Mucosa of stomach (tissue), 1 donor: ENCODE results near the gene IKBKE.

Experiments
- H3K27me3 ChIP-seq: one replicate; pipeline ENCODE4 v1.7.0; 2013; ENCODE audit warnings: mild to moderate bottlenecking, low read length; ENCODE audit not compliant: control insufficient read depth, insufficient read depth
- H3K36me3 ChIP-seq: one replicate; pipeline ENCODE4 v1.7.0; 2013; ENCODE audit warnings: low read length; ENCODE audit not compliant: control insufficient read depth, insufficient read depth
- H3K4me1 ChIP-seq: one replicate; pipeline ENCODE4 v1.7.0; 2013; ENCODE audit warnings: mild to moderate bottlenecking, low read length; ENCODE audit not compliant: control insufficient read depth, insufficient read depth
- H3K4me3 ChIP-seq: one replicate; pipeline ENCODE4 v1.7.0; 2013; ENCODE audit warnings: low read length
- H3K9ac ChIP-seq: one replicate; pipeline ENCODE4 v1.7.0; 2013; ENCODE audit warnings: mild to moderate bottlenecking, low read length, moderate library complexity
- H3K9me3 ChIP-seq: one replicate; pipeline ENCODE4 v1.7.0; 2013; ENCODE audit warnings: mild to moderate bottlenecking, low read length, moderate library complexity; ENCODE audit not compliant: control insufficient read depth
- donor health status: Pancreatic carcinoma.

Gene IKBKE

DNA sequence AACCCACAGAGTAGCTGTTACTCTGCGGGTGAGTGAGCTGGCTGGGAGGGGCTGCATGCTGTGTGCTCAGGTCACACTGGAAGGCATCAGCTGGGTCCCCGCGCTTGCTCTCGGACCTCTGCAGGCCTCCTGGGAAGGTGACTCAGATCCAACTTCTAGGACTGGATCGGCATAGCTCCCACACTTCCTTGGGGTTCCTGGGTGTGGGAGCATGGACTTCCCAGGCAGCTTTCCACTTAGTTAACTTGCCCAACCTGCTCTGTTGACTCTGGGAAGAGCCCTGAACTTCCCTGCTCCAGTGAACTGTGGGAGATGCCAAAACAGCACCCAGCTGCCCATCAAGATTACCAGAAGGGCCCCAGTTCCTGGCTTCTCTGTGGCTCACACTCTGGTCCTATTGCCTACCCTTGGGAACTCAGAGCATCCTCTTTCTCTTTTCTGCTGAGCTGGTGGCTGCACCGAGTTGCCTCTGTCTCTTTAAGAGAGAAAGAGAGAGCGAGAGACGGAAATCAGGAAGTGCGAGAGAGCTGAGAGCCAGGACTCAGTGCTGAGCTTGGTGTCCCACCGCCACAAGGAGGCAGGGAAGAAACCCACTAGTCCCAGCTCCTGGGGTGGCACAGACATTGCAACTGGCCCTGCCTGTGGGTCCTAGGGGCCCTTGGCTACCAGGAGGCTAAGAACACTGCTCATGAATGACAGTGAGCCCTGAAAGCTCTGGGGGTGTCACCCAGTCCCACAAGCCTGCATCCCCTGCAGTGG lies at the start of gene IKBKE:
IKBKE (plus strand) TSS at position 544 of the 759 bp plus-strand sequence. CDS start 2,752 bp downstream, outside the sequence.
- H3K4me1 ChIP-seq, result peaks cover 36% of the 10 kb centered on the region
- H3K27me3 ChIP-seq, result no peaks in the 10 kb centered on the region
- no peaks in the 10 kb centered on the region for H3K36me3 ChIP-seq
- H3K9me3 ChIP-seq, result no peaks in the 10 kb centered on the region
- peak within 1 kb of the TSS; percentile 89 for H3K4me3 ChIP-seq
- H3K9ac ChIP-seq, result peak within 1 kb of the TSS; percentile 81

GRCh38 chr1:206421616-206422340 lies 48.5 kb upstream of the IKBKE start:
- Histone ChIP-seq H3K36me3 (no peaks in the 10 kb centered on the region), H3K4me1 (peaks cover 14% of the 10 kb centered on the region), H3K4me3 (no peak overlapping the region), H3K27me3 (no peaks in the 10 kb centered on the region), H3K9me3 (no peaks in the 10 kb centered on the region), H3K9ac (no peak overlapping the region)

DNA sequence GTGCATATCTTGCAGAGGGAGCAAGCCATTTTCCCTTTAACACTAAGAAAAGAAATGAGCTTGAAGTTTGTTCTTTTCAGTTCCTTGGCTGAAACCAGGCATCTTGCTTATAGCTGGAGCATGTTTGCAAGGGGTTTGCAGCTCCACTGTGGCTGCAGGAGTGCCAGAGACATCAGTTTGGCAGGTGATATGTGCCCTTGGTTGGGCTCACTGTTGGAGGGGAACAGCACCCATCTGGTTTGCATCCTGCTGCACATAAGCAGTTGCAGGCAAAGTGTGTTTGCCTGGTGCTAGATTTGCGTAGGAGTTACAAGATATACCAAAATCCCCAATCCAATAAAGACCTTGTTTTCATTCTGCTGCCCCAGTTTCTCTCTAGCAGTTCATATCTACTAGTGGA lies 47.8 kb upstream of the IKBKE start:
- Histone ChIP-seq H3K4me1 (peaks cover 14% of the 10 kb centered on the region), H3K4me3 (no peak overlapping the region), H3K36me3 (no peaks in the 10 kb centered on the region)

DNA sequence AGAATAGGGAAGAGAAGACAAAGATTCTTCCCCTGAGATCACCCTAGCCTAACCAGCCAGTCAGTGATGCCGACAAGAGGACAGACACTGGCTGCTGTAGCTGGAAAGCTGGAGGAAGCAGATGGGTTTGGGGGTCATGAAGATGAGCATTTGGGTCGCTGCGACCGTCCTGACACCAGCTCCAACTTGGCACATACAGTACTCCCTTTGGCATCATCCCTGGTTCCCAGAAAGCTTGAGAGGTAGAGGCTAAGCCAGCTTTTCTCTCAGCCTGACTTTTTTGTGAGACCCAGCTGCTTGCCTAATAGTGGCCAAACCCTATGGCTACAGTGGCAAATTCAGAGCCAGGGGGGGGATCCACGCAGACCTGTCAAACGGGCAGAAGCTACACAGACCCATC lies 43.0 kb upstream of the IKBKE start:
- H3K9me3 ChIP-seq, result no peaks in the 10 kb centered on the region
- H3K4me3 ChIP-seq, result no peak overlapping the region
- H3K36me3 ChIP-seq, result no peaks in the 10 kb centered on the region
- H3K9ac ChIP-seq, result no peak overlapping the region
- no peaks in the 10 kb centered on the region for H3K27me3 ChIP-seq
- H3K4me1 ChIP-seq, result no peaks in the 10 kb centered on the region

More for the DNA sequence above, 47.8 kb upstream of the IKBKE start:
- H3K9me3 ChIP-seq, result no peaks in the 10 kb centered on the region
- H3K9ac ChIP-seq, result no peak overlapping the region
- H3K27me3 ChIP-seq, result no peaks in the 10 kb centered on the region

- H3K4me3 ChIP-seq, result no peak overlapping the region
- no peaks in the 10 kb centered on the region for H3K27me3 ChIP-seq
- no peak overlapping the region for H3K9ac ChIP-seq
- H3K9me3 ChIP-seq, result no peaks in the 10 kb centered on the region
- no peaks in the 10 kb centered on the region for H3K4me1 ChIP-seq
- no peaks in the 10 kb centered on the region for H3K36me3 ChIP-seq
Observed at GRCh38 chr1:206429421-206429820, 40.9 kb upstream of the IKBKE start.

- Histone ChIP-seq H3K9me3 (no peaks in the 10 kb centered on the region), H3K4me3 (no peak overlapping the region), H3K9ac (no peak overlapping the region), H3K27me3 (no peaks in the 10 kb centered on the region), H3K36me3 (no peaks in the 10 kb centered on the region), H3K4me1 (no peaks in the 10 kb centered on the region)
Observed at GRCh38 chr1:206430031-206430983, 40.0 kb upstream of the IKBKE start.

- Histone ChIP-seq H3K4me1 (no peaks in the 10 kb centered on the region), H3K36me3 (no peaks in the 10 kb centered on the region), H3K9ac (no peak overlapping the region), H3K4me3 (no peak overlapping the region), H3K9me3 (no peaks in the 10 kb centered on the region), H3K27me3 (no peaks in the 10 kb centered on the region)
Observed at GRCh38 chr1:206435445-206435844, 34.8 kb upstream of the IKBKE start.

GRCh38 chr1:206438554-206438953 lies 31.7 kb upstream of the IKBKE start:
- no peaks in the 10 kb centered on the region for H3K4me1 ChIP-seq

DNA sequence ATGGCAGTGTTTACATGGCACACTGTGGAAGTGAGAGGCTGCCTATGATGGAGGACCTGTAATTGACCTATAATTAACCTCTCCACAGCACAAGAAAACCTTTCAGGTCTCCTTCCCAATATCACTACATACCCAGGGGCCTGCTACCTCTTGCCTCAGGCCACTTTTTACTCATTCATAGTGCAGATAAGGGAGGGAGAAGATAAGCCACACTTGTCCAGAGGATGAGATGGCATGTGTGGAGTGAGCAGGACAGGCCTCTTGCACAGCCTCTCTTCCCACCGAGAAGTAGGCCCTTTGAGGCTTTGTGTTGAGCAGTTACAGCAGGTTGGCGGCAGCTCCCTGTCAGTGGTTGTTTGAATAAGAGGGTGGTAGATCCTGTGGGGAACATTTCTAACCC lies 31.1 kb upstream of the IKBKE start:
- Histone ChIP-seq H3K9me3 (no peaks in the 10 kb centered on the region), H3K27me3 (no peaks in the 10 kb centered on the region), H3K4me1 (no peaks in the 10 kb centered on the region), H3K36me3 (no peaks in the 10 kb centered on the region), H3K9ac (no peak overlapping the region), H3K4me3 (no peak overlapping the region)

More at GRCh38 chr1:206438554-206438953, 31.7 kb upstream of the IKBKE start:
- H3K27me3 ChIP-seq, result no peaks in the 10 kb centered on the region
- no peak overlapping the region for H3K9ac ChIP-seq
- no peaks in the 10 kb centered on the region for H3K36me3 ChIP-seq
- no peaks in the 10 kb centered on the region for H3K9me3 ChIP-seq
- no peak overlapping the region for H3K4me3 ChIP-seq

GRCh38 chr1:206441336-206441967 lies 28.8 kb upstream of the IKBKE start:
- no peak overlapping the region for H3K9ac ChIP-seq
- no peaks in the 10 kb centered on the region for H3K4me1 ChIP-seq
- H3K4me3 ChIP-seq, result no peak overlapping the region
- H3K36me3 ChIP-seq, result no peaks in the 10 kb centered on the region
- no peaks in the 10 kb centered on the region for H3K27me3 ChIP-seq
- H3K9me3 ChIP-seq, result no peaks in the 10 kb centered on the region

- H3K4me1 ChIP-seq, result no peaks in the 10 kb centered on the region
- no peak overlapping the region for H3K9ac ChIP-seq
- no peak overlapping the region for H3K4me3 ChIP-seq
- H3K27me3 ChIP-seq, result no peaks in the 10 kb centered on the region
- H3K9me3 ChIP-seq, result no peaks in the 10 kb centered on the region
- no peaks in the 10 kb centered on the region for H3K36me3 ChIP-seq
Observed at GRCh38 chr1:206442101-206442500, 28.2 kb upstream of the IKBKE start.
